Right forelimb (tissue), 1 donor: ENCODE results near the gene SHB.
A peak's percentile ranks its signal among the peaks of the same experiment; 100 is the strongest.

ENCODE experiments used
- DNase-seq: peaks from one replicate; pipeline ENCODE4 v3.0.0-alpha.2; 2018

Gene SHB

DNA sequence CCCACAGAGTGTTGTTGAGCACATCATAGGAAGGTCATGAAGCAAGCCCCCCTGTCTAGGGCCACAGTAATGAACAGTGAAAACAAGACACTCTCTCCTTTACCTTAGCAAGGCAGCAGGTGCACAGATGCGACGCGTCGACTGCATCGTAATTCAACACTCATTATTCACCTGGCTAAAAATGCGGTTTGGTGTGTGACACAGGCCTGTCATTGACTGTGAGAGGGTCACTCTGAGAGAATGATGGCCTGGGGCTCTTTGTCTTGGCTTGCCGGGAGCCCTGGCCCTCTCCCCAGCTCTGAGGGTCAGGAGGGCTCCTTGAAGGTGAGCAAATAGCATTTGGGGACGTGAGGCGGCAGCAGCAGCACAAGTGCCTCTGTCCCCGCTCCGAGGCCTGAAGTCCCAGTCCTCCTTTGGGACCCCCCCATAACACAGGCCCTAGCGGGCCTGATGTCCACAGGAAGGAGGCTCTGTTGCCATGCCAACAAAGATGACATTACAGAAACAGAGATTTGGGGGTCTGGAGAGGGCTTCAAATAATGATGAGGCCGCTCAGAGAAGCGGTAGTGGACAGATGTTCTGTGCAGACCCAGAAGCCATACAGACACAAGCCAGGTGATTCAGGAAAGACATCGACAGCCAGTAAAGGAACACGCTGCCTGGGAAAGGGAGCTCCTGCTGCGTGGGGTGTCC lies 46.7 kb downstream of the SHB start:
- DNase-seq = no peak

DNA sequence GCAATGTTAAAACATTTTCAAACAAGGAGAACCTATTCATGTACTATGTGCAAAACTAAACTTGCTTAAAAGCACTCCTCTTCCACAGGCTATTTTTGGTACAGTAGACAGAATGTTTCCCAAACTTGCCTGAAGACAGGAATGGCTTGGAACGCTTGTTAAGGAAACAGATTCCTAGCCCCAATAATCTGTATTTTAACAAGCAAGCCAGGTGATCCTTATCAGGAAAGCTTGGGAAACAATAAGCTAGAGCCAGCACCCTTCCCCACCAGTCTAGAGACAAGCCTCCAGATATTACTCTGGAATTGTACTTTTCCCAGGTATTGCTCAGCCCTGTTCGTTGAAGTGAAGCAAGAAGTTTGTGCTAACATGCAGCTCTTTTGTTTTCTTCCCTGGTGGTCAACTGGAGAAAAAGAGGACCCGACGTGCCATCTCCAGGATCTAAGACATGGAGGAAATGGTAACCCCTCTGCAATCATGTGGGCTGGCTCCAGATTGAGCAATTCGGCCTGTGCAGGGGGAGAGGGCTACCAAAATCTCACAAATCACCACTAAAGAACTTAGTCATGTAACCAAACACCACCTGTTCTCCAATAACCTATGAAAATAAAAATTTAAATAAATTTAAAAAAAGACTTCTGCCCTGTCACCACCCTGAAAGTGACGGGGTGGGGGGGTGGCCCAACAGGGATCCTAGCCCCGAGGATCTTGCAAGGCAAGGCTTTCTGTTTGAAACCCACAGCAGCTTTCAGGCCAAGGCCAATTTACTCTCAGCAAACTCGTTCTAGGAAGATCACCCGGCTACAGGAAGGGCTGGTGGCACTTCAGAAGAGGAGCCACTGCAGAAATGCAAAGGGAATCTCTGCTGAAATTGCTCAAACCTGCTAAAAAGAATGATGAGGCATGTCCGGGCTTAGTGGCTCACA lies 48.6 kb downstream of the SHB start:
- no peak for DNase-seq

DNA sequence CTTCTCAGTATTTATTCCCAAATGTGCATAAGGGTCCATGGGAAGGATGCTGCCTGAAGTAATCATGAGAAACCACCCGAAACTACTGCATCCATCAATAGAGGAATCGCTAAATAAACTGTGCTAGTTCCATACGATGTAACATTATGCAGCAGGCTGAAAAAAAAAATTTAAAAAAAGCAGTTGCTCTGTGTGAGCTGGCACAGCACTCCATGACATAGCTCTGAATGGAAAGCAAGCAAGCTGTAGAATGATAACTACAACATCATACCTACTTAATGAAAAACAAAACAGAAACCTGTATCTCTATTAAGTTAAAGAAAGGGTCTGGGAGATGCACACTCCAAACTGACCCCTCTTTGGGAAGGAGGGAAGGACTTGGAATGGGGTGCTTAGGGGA lies 49.3 kb downstream of the SHB start:
- no peak for DNase-seq

DNA sequence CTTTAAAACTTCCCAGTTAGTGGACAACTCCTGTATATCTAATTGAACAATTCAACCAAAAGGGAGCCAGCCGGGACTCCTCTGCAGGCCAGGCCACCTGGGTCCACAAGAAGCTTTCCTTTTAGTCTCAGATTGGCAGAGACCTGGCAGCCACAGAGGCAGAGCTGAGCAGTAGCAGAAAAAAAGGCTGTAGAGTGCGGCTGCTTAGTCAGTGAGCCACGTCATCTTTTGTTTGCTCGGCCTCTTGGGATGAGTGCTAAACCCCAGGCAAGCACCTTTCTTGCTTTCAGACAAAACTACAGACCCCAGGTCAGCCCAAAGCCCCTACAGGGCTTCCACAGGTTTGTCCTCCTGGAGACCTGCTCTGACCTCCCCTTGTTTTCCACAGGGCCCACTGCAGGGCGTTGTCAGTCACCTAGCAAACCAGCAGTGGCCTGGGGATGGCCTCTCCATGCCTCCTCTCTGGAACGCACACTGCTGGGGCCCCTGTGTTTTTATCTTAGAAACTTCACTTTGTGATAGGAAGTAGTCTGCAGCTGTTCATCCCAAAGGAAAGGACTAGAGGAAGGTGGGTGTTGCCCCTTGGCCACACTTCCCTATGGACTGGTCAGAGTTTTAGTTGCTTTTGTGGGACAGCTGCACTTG lies 49.9 kb downstream of the SHB start:
- DNase-seq = no peak

DNA sequence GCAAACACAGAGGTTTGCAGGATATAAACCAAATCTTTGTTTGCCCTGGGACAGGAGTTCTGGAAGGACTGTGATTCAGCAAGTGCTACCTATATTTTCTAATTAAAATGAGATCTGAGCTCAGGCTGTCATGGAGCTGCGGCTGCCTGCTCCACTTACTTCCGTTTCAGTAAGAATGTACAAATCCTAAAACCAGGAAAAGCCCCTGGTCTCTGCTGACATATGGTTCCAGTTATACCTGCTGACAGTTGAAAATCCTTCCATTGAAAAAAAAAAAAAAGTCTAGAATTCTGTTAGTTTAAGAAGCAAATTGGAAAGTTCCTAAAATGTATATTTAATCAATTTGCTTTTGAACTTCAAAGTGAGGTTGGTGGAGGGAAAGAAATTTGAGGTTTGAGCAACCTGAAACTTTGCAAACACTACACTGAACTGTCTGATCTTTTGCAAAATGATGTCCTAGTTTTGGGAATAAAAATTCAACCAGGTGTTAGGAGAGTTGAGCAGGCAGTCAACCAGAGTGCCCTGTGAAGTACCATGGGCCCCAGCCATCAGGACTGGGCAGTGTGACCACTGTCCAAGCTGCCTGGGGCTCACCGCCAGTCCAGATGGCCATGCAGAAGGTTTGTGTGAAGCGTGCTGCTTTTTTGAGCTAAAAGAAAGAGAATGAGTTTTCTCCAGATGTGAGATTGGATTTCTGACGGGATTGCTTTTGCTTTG lies 50.6 kb downstream of the SHB start:
- no peak for DNase-seq

DNA sequence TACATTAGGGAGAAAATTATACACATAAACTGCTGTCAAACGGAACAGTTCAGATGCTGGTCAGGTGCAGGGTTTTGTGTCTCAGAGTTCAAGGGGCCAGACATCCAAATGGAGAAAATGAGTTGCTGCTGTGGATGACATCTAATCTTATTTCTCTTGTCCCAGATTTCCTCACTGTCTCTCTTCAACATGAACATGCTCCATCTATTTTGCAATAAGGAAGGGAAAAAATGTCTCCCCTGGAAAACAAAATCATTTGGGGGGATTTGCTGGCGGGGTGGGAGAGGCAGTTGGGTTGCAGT lies 51.2 kb downstream of the SHB start:
- no peak for DNase-seq

DNA sequence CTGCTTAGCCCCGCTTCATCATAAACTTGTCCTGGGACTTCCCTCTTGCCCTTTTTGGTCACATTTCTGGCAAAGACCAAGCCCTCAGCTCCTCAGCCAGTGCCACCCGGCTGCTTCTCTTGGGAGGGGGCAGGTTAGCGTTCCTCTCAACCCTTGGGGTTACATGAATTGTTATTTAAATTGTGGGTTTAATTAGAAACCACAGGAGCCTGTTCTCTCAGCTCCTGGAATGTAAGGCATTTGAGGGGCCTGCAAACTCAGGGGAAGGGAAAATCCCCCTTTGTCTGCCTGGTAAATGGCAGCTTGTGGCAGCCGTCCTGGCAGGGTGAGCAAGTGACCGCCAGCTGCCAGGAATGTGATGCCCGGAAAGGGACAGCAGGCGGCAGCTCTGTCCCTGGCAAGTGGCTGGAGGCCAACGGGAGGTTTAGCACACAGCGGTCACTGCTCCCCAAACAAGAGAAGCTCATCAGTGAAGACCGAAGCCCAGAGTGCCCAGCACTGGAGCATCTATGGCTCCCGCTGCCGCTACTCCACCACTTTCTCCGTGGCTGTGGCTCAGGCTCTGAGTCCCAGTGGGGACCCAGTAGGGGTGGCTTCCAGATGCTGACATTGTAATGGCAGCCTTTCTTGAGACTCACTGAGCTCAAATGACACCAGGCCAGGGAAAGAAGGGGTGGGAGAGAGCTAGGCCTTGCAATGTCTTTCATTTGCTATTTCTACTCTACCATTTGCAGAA lies 51.7 kb downstream of the SHB start:
- peak; percentile 68 for DNase-seq

DNA sequence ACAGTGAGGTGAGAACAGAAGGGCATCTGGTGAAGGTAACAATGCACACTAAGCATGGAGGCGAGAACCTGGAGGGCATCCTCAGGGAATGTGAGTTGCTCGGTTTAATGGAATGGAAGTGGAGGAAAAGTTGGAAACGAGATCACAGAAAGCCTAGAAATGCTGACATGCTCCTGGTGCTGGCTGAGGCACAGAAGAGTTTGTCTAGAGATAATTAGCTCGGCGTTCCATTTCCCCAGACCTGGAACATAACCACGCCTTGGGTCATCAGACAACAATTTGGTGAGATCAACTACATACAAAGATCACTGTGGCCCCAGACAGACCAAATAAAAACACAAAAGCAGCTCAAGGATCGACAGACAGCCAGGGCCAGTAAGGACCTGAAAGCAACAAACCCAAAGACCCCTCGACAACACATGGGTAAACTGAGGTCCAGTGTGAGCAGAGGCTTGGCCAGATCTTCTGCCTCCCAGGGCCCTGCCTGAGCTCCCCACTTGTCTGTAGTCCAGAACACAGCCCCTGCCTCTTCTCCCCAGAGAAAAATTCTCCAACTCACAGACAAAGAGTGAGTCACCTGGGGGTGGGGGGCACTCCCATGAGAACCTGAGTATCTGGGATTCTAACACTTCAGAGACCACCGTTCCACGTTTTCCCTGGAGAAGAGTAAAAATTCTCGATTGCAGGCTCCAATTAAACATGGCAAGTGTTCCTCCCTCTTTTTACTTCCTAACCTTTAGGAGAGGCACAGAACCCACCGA lies 52.5 kb downstream of the SHB start:
- DNase-seq = no peak

DNA sequence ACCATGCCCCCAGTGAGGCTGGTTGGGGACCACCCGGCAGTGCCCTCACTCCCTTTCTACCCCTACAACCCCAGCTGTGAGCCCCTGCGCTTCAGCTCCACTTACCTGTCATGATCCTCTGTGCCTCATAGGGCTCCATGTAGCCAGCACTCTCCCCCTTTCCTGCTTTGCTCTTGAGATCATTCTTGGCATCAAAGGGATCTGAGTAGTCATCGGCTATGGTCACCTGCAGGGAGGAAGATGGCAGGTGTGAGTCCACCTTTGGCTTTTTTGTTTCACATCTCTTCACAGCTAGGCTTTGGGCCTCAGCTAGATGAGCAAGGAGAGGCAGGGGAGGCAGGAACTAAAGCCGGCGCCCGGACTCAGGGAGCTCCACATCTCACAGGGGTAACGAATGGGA lies 53.1 kb downstream of the SHB start:
- DNase-seq = no peak

DNA sequence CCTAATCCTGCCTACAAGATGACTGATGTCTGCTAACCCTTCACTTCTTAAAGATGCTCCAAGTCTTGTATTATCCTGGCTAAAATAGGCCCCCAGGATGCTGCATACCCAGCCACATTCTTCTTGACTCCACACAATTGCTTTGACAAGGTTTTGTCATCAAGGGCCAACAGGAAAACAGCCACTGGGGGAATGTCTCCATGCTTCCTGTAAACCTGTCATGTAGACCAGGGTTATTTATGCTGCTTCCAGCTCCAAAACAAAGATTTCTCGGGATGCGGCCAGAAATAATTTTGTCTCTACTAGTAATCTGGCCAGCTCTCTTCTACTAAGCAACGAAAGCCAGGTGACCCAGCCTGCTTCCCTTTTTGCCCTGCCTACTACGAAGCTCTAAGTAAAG lies 53.8 kb downstream of the SHB start:
- no peak for DNase-seq

DNA sequence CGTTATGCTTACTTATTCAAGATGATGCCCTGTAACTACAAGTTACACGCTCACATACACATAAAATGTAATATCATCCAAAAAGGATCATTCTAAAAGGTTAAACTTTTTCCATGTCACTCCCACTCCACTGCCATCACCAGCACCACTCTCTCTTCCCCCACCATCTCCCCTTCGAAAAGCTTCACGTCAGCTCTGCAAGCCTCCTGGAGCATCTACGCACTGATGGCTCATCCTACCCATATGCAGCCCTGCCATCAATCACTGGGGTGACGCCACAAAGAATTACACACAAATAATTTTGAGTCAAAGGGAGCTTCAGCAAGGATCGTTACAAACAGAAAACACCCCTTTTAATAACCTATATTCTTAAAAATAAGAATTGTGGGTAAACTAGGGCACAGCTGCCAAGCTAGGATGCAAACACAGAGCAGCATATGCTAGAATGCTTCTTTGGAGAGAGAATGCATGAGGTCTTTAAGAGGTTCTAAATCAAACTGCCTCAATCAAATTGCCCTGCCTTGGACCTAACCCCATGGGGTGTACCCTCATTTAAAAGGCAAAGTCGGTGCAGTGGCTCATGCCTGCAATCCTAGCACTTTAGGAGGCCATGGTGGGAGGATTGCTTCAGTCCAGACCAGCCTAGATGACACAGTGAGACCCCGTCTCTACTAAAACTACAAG lies 56.1 kb downstream of the SHB start:
- no peak for DNase-seq

DNA sequence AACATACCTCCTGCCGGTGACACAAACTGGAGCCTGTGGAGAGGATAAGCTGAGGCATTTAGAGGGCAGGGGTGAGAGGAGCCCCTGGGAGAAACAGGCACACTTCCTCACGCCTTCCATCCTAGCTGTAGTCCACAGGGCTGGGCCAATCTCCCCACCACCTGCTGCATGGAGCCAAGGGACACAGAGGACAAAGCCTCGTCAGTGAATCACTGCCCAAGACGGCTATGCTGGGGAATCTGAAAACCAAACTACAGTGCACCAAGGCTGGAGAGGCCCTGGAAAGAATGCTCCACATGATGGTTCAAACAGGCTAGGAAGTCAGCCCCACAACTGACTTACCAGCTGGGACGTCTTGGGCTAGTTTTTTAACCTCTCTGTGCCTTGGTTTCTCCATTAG lies 57.0 kb downstream of the SHB start:
- no peak for DNase-seq

DNA sequence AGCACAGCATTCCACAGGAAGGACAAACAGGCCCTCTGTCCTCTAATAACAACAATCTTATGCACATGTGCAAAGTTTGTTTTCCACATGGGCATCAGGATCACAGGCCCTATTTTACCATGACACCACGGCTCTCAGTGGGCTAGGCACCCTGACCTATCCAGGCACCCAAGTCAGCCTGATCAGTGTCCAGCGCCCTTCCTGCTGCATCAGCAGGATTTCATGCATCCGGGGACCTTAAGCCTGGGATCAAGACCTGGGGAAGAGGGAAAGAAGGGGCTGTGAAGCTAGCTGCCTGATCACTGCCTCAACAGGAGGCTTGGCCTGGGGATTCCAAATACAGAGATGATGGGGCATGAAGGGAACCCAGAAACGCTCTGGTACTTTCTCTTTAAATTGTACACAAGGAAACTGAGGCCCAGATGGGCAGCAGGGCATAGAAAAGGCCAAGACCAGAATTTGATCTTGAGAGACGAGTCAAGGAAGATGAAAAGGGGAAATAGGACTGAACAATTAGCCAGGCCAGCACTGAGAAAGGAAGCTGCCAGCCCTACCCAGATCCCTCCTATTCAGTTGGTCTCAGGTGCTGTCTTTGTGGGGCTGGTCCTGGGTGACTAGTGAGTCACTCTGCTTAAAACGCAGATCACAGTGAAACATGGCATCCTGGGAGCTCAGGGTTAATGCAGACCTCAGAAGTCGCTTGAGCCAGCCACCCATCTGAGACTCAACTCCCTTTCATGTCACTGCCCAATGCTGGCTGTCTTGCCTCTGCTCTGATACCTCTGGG lies 57.9 kb downstream of the SHB start:
- no peak for DNase-seq

DNA sequence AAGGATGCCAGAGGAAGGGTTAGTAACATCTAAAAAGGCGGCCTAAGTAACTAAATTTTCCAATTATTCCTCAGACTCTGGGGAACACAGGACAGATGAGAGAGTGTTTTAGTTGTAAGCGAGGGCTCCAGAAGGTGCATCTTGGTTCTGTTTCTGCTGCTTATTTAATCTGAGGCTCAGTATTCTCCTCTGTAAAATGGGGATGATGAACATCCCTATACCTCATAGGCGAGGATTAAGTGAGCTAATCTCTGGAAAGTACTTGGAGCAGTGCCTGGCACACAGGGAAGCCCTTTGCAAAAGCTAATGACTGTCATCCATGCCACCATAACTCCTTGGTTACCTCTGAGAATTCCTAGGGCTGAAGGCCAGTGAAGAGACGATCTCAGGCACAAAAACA lies 59.0 kb downstream of the SHB start:
- no peak for DNase-seq

DNA sequence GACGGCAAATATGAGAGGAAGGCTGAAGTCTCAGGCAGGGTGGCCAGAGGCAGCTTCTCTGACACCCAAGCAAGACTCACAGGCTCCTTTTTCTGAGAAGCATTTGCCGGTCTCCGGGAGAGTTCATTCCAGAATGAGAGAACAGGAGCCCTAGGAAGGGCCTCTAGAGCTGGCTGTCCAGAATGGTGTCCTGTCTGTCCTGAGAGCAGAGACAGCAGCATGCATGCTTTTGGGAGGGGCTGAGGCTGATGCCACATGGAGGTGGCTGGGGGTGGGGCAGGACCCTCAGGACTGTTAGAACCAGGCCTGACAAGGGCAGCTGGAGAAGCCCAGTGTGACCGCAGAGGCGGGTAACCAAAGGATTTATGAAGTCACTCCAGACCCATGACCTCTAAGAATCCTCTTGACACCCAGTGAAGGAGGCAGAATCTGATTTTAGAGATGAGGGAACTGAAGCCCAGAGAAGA lies 60.0 kb downstream of the SHB start:
- no peak for DNase-seq

DNA sequence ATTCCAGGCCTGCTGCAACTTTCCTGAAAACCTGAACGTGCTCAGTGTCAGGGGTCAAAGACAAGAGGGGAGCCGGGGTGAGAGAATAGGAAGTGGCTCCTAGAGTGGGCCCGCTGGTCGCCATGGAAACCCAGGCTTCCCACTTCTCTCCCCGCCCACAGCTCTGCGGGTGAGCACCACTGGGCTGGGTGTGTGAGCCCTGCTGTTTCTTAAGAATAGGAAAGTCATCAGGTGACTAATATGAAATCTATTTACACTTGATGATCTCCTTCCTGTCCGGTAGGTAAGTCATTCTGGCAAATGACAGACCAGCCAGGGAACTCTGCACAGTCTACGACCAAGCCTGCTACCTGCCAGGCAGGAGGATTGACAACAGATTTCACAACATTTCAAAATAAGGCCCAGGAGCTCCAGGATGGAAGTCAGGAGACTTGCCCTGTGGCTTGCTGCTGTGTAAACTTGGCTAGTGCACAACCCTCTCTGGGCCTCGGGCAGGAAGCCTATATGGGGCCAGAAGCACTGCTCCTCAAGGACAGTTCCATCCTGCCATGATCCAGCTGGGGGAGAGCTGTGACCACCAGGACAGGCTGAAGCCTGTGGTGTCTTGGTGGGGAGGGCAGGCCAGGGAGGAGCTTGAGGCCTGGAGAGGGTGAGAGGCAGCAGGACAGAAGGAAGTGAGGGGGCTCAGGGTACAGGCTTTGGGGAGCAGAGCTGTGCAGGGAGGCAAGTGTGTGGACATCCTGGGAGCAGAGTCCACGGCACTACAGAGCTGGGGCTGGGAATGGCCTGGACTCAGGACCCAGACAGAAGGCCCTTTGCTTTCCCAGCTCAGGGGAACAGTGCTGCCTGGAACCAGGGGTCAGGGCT lies 60.6 kb downstream of the SHB start:
- DNase-seq = no peak

DNA sequence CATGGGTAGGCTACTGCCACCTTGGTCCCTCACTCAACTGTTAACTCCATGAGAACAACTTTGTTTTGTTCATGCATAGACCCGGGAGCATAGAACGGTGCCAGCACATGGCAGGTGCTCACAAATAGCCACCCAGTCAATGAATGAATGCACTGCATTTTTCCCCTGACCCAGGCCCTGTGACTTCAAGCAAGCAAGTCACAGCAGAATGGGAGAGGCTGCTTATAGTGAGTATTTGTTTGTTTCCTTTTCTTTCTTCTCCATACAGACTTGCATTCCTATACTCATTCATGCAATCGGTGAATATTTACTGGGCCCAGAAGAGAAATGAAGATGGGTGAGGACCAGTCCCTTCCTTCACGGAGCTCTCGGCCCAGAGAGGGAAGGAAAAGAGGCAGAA lies 62.0 kb downstream of the SHB start:
- no peak for DNase-seq

DNA sequence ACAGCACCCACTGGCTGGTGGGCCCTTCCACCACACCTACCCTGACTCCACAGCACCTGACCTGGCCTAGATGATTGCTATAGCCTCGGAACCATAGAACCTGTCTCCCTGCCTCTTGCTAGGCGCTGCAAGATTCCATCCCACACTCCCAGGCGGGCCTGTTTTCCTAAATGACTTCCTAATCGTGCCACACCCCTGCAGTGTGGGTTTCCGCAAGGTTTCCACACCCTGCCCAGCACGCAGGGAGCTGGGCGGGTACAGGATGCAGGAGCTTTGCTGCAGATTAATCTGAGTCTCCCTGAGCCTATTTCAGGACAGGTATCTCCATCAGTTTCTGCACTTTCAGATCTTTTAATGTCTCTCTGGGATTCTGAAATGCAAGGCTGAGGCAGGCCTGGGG lies 62.9 kb downstream of the SHB start:
- DNase-seq = no peak

DNA sequence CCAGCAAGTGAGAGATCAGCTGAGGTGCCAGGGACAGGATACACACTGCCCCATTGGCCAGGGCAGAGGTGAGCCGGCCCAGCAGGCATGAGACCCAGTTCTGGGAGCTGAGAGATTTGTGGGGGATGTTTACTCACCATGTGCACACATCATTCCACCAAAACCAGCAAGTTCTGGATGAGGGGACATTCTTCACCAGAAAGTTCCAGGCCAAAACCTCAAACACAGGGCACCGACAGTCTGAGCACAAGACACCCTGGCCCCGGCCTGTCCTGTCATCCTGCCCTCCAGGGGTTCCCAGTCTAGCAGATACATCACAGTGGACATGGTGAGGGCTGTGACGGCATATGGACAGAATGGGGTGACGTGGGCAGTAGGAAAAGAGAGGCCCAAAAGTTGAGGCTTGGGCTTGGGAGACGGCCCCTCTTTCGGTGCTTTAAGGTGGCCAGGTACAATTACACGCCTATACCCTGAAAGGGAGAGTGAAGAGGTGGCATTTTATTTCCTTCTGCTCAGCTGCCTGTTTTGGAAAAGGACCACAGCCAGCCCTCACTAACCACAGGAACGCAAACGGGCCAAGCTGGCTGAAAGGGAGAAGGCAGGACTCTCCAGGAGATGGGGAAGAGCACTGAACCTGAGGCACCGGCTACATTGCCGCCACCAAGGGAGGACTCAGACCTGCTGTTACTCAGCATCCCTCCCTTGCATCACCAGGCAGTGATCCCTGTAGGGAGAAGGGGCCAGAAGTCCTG lies 64.0 kb downstream of the SHB start:
- DNase-seq = no peak
